Spleen (tissue), 7 donors: Measurements from ENCODE around the gene SLCO2B1.

ENCODE experiments used
- CTCF ChIP-seq, 11 experiments: fragments of 200-600 bp in 7 of 11; fragments of 450-650 bp in 4 of 11; sonication (generic) in 4 of 11; IDR thresholded peaks in 8 of 11; conservative IDR thresholded peaks in 3 of 11; 1 replicate in 7 of 11; 2 replicates in 4 of 11; pipeline versions ENCODE4 v1.4.0 to v1.8.0; 2016 to 2021; ENCODE audit warnings: antibody characterized with exemption in 11 of 11, inconsistent platforms in 4 of 11, mild to moderate bottlenecking in 1 of 11
- POLR2AphosphoS5 ChIP-seq, 3 donors: sonication (generic); formaldehyde crosslinking; IDR thresholded peaks; one replicate each; pipeline ENCODE4 v1.5.1; 2017; ENCODE audit warnings: antibody characterized with exemption in 3 of 3
- donor health status: DM: no; HTN: no; CAD: no; lungs with moderate emphysema.
- donor health status: DM: no; HTN: no; CAD: no.
- donor health status: DM: no; HTN: no; CAD: no.

- TF ChIP-seq CTCF (IDR thresholded peaks at IDR 0.05 in 8 of 11, conservative IDR thresholded peaks at IDR 0.05 in 3 of 11): no peak
- TF ChIP-seq POLR2AphosphoS5 (IDR thresholded peaks at IDR 0.05): no peak
Measured at GRCh38 chr11:75151346-75152047, 590 bp downstream of the SLCO2B1 start.
